ENCODE data around the gene AIFM1. TPM values are rescaled to one million over a fixed set of nuclear protein-coding genes. Genes with fewer than 3 reads are reported as not detected.
A peak's percentile ranks its signal among the peaks of the same experiment; 100 is the strongest.

The AIFM1 gene
- total RNA-seq, 1 donor from 2014 or later: 27.7 TPM

- Mint-ChIP-seq H3K27me3 (ENCODE audit: unreplicated experiment) (no peaks in the 10 kb centered on the region), H3K9me3 (ENCODE audit: unreplicated experiment) (no peaks in the 10 kb centered on the region), H3K4me1 (ENCODE audit: unreplicated experiment) (peaks cover 37% of the 10 kb centered on the region), H3K36me3 (ENCODE audit: unreplicated experiment) (no peaks in the 10 kb centered on the region), H3K27ac (ENCODE audit: unreplicated experiment) (peak overlapping the region; percentile 10), H3K4me3 (ENCODE audit: unreplicated experiment) (no peak overlapping the region)
- TF ChIP-seq CTCF (IDR thresholded peaks at IDR 0.05): no peak
- DNase-seq (ENCODE audit: extremely low spot score, unreplicated experiment): no peak
Measured at GRCh38 chrX:130085551-130086446, 79.8 kb downstream of the AIFM1 start.

GRCh38 chrX:130084631-130085237 is 80.9 kb downstream of the AIFM1 start:
- H3K4me3 Mint-ChIP-seq (ENCODE audit: unreplicated experiment): no peak overlapping the region
- H3K9me3 Mint-ChIP-seq (ENCODE audit: unreplicated experiment): no peaks in the 10 kb centered on the region
- H3K27me3 Mint-ChIP-seq (ENCODE audit: unreplicated experiment): no peaks in the 10 kb centered on the region
- H3K27ac Mint-ChIP-seq (ENCODE audit: unreplicated experiment): peak overlapping the region; percentile 3
- no peaks in the 10 kb centered on the region for H3K36me3 Mint-ChIP-seq (ENCODE audit: unreplicated experiment)
- H3K4me1 Mint-ChIP-seq (ENCODE audit: unreplicated experiment): peaks cover 38% of the 10 kb centered on the region
- DNase-seq (ENCODE audit: extremely low spot score, unreplicated experiment): no peak
- TF ChIP-seq CTCF (IDR thresholded peaks at IDR 0.05): no peak

GRCh38 chrX:130083656-130084382 is 81.8 kb downstream of the AIFM1 start:
- peaks cover 38% of the 10 kb centered on the region for H3K4me1 Mint-ChIP-seq (ENCODE audit: unreplicated experiment)
- TF ChIP-seq CTCF (IDR thresholded peaks at IDR 0.05): no peak
- no peak for DNase-seq (ENCODE audit: extremely low spot score, unreplicated experiment)
- no peaks in the 10 kb centered on the region for H3K36me3 Mint-ChIP-seq (ENCODE audit: unreplicated experiment)
- H3K27me3 Mint-ChIP-seq (ENCODE audit: unreplicated experiment): no peaks in the 10 kb centered on the region
- H3K4me3 Mint-ChIP-seq (ENCODE audit: unreplicated experiment): no peak overlapping the region
- no peaks in the 10 kb centered on the region for H3K9me3 Mint-ChIP-seq (ENCODE audit: unreplicated experiment)
- H3K27ac Mint-ChIP-seq (ENCODE audit: unreplicated experiment): peak overlapping the region; percentile 50

- no peak for DNase-seq (ENCODE audit: extremely low spot score, unreplicated experiment)
- Mint-ChIP-seq H3K4me1 (ENCODE audit: unreplicated experiment) (peaks cover 38% of the 10 kb centered on the region), H3K4me3 (ENCODE audit: unreplicated experiment) (no peak overlapping the region), H3K27ac (ENCODE audit: unreplicated experiment) (peak overlapping the region; percentile 50), H3K36me3 (ENCODE audit: unreplicated experiment) (no peaks in the 10 kb centered on the region), H3K27me3 (ENCODE audit: unreplicated experiment) (no peaks in the 10 kb centered on the region), H3K9me3 (ENCODE audit: unreplicated experiment) (no peaks in the 10 kb centered on the region)
- no peak for TF ChIP-seq CTCF (IDR thresholded peaks at IDR 0.05)
Measured at GRCh38 chrX:130083107-130083490, 82.5 kb downstream of the AIFM1 start.

Measured in osteocyte (in vitro differentiated cells).